GM21360 (cell line): ENCODE data around the gene IL1RAPL1.

ENCODE experiments used
- ATAC-seq: cut with Tn5 transposase; IDR thresholded peaks from one replicate; pipeline ENCODE4 v1.9.1; 2021; ENCODE audit warnings: mild to moderate bottlenecking, moderate library complexity; ENCODE audit not compliant: unreplicated experiment

Gene IL1RAPL1

GRCh38 chrX:29388509-29388908, 801.3 kb downstream of the IL1RAPL1 start:
- ATAC-seq = no peak

GRCh38 chrX:29397506-29397905, 810.3 kb downstream of the IL1RAPL1 start:
- ATAC-seq = no peak

- ATAC-seq = no peak
Observed at GRCh38 chrX:29407357-29407756, 820.1 kb downstream of the IL1RAPL1 start.

GRCh38 chrX:29419774-29420553, 832.7 kb downstream of the IL1RAPL1 start:
- ATAC-seq = peak; percentile 68

- no peak for ATAC-seq
Observed at GRCh38 chrX:29422034-29422433, 834.8 kb downstream of the IL1RAPL1 start.

- ATAC-seq = no peak
Observed at GRCh38 chrX:29431895-29432294, 844.6 kb downstream of the IL1RAPL1 start.

- ATAC-seq = no peak
Observed at GRCh38 chrX:29432534-29432933, 845.3 kb downstream of the IL1RAPL1 start.

- no peak for ATAC-seq
Observed at GRCh38 chrX:29434939-29435338, 847.7 kb downstream of the IL1RAPL1 start.

GRCh38 chrX:29435396-29435795, 848.1 kb downstream of the IL1RAPL1 start:
- no peak for ATAC-seq

GRCh38 chrX:29447867-29448266, 860.6 kb downstream of the IL1RAPL1 start:
- ATAC-seq = no peak

GRCh38 chrX:29453333-29453732, 866.1 kb downstream of the IL1RAPL1 start:
- ATAC-seq = no peak

GRCh38 chrX:29455702-29456101, 868.5 kb downstream of the IL1RAPL1 start:
- ATAC-seq = no peak

GRCh38 chrX:29461039-29461438, 873.8 kb downstream of the IL1RAPL1 start:
- no peak for ATAC-seq

GRCh38 chrX:29466456-29466855, 879.2 kb downstream of the IL1RAPL1 start:
- no peak for ATAC-seq

GRCh38 chrX:29468911-29469494, 881.8 kb downstream of the IL1RAPL1 start:
- ATAC-seq = no peak

- no peak for ATAC-seq
Observed at GRCh38 chrX:29470030-29470429, 882.8 kb downstream of the IL1RAPL1 start.

- peak; percentile 63 for ATAC-seq
Observed at GRCh38 chrX:29471829-29472228, 884.6 kb downstream of the IL1RAPL1 start.

- peak; percentile 30 for ATAC-seq
Observed at GRCh38 chrX:29477878-29478277, 890.6 kb downstream of the IL1RAPL1 start.

GRCh38 chrX:29478336-29479069, 891.3 kb downstream of the IL1RAPL1 start:
- ATAC-seq = peak; percentile 92

GRCh38 chrX:29487214-29487613, 900.0 kb downstream of the IL1RAPL1 start:
- ATAC-seq = no peak

GRCh38 chrX:29487714-29488113, 900.5 kb downstream of the IL1RAPL1 start:
- ATAC-seq = peak; percentile 38

GRCh38 chrX:29488919-29489318, 901.7 kb downstream of the IL1RAPL1 start:
- peak; percentile 48 for ATAC-seq
